CD4-positive, alpha-beta T cell treated with Interleukin-15 for 1 hour (primary cell): ENCODE data around the gene SHANK3.

Source experiments
- DNase-seq: peaks from one replicate; pipeline ENCODE4 v3.0.0-alpha.2; 2020

SHANK3 gene

GRCh38 chr22:50714631-50715179, 42.1 kb downstream of the SHANK3 start:
- no peak for DNase-seq

GRCh38 chr22:50715250-50715649, 42.6 kb downstream of the SHANK3 start:
- DNase-seq = no peak

- DNase-seq = no peak
Observed at GRCh38 chr22:50715776-50716175, 43.2 kb downstream of the SHANK3 start.

- DNase-seq = no peak
Observed at GRCh38 chr22:50716290-50717024, 43.8 kb downstream of the SHANK3 start.

- no peak for DNase-seq
Observed at GRCh38 chr22:50717709-50718351, 45.2 kb downstream of the SHANK3 start.

GRCh38 chr22:50718352-50718709, 45.7 kb downstream of the SHANK3 start:
- DNase-seq = no peak

- DNase-seq = no peak
Observed at GRCh38 chr22:50719814-50720300, 47.2 kb downstream of the SHANK3 start.

- no peak for DNase-seq
Observed at GRCh38 chr22:50720301-50721256, 48.0 kb downstream of the SHANK3 start.

GRCh38 chr22:50721257-50721844, 48.7 kb downstream of the SHANK3 start:
- DNase-seq = no peak

GRCh38 chr22:50722048-50722701, 49.6 kb downstream of the SHANK3 start:
- DNase-seq = no peak
